ENCODE data around the gene FAM13C. TPM values are rescaled to one million over a fixed set of nuclear protein-coding genes. Genes with fewer than 3 reads are reported as not detected.

Gene FAM13C
- total RNA-seq, 6 experiments from 2014 or later = 0.49 to 7.4 (median 1.5) TPM

DNA sequence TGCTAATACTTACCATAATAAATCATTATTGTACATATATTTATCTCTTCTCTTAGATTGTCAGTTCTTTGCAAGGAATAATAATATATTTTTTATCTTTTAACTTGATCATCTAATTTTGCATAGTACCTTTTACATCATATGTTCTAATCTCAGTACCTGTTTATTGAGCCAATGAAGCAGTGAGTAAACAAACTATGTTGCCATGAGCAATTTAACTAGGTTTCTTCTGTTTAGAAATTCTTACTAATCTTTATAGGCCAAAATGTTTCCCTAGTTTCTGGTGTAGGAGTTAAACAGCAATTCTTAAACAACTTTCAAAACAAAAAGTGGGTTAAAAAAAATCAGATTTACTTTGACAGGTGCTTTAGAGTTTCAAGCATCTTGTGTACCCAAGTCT is 124.6 kb downstream of the FAM13C start:
- intact Hi-C loops (cut with DNase I) = no loop called here
- ATAC-seq (no peak), DNase-seq (no peak)
- no peak for TF ChIP-seq CTCF (IDR thresholded peaks at IDR 0.05)
- no peak for TF ChIP-seq POLR2A (IDR thresholded peaks at IDR 0.05)
- Histone ChIP-seq H3K4me3 (no peak overlapping the region), H3K36me3 (no peaks in the 10 kb centered on the region), H3K4me1 (no peaks in the 10 kb centered on the region), H3K27me3 (no peaks in the 10 kb centered on the region), H3K27ac (no peak overlapping the region), H3K9me3 (no peaks in the 10 kb centered on the region)

DNA sequence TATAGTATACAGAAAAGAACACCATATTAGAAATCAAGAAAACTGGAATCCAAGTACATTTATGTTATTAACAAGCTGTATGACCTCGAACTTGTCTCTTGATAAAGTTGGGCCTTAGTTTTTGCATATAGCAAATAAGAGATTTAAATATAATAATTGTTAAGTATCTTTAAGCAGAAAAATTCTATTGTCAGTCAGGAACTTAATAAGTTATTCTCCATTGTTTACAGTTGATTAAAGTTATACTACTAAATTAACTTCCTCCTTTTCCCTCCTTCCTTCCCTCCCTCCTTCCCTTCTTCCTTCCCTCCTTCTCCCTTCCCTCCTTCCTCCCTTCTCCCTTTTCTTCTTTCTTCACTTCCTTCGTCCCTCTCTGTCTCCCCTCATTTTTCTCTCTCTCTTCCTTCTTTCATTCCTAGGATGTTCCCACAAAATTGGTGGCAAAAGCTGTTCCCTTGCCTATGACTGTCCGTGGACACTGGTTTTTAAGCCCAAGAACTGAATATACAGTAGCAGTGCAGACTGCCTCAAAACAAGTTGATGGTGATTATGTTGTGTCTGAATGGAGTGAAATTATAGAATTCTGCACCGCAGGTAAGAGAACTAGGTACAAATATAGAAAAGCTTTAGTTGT is 126.2 kb downstream of the FAM13C start:
- Histone ChIP-seq H3K4me3 (no peak overlapping the region), H3K27me3 (no peaks in the 10 kb centered on the region), H3K36me3 (no peaks in the 10 kb centered on the region), H3K27ac (no peak overlapping the region), H3K9me3 (no peaks in the 10 kb centered on the region), H3K4me1 (no peaks in the 10 kb centered on the region)
- 84% methylated on average over 4 of the region's 4 CpGs for WGBS (ENCODE audit: insufficient coverage, low coverage, low lambda C conversion rate, missing lambda C conversion rate)
- intact Hi-C loops (cut with DNase I) = no loop called here
- DNase-seq (no peak), ATAC-seq (no peak)
- TF ChIP-seq POLR2A (IDR thresholded peaks at IDR 0.05) (no peak), CTCF (IDR thresholded peaks at IDR 0.05) (no peak)

DNA sequence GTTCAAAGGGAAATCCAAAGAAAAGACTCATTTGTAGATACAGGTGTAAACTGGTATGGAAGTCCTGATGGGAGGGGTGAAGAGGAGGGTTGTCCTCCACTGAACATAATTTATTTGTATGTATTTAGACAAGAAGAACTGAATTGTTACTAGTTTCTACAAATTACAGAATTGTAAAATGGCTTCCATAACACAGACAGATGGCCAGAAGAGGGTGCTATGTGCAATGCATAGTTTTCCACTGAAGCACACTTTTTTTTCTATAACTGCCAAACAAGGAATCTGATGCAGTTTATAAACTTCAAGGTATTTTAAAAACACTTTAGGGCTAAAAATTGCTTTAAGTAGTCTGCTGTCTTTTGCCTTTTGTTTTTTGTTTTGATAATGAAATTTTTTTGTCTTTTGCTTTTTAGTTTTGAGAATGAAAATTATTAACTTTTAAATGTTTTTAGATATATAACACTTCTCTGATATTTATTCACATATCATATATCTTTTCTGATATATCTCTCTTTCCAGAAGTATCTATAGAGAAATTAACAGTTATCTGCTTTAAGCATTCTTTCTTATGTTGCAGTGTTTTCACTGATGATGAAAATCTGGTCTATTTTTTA is 127.4 kb downstream of the FAM13C start:
- DNase-seq = no peak
- ATAC-seq = peak; percentile 50 to 60 (median 56)

GRCh38 chr10:59234194-59234593 is 128.2 kb downstream of the FAM13C start:
- H3K4me1 ChIP-seq = no peaks in the 10 kb centered on the region
- no peak overlapping the region for H3K27ac ChIP-seq
- TF ChIP-seq CTCF (IDR thresholded peaks at IDR 0.05) (no peak), POLR2A (IDR thresholded peaks at IDR 0.05) (no peak)
- ATAC-seq = no peak
- no peaks in the 10 kb centered on the region for H3K27me3 ChIP-seq
- no peak overlapping the region for H3K4me3 ChIP-seq
- no peaks in the 10 kb centered on the region for H3K36me3 ChIP-seq
- DNase-seq = no peak
- intact Hi-C loops (cut with DNase I) = no loop called here
- no peaks in the 10 kb centered on the region for H3K9me3 ChIP-seq
- WGBS (ENCODE audit: insufficient coverage, low coverage, low lambda C conversion rate, missing lambda C conversion rate) = 62% methylated on average over 3 of the region's 3 CpGs

More for the DNA sequence above, 127.4 kb downstream of the FAM13C start:
- Histone ChIP-seq H3K4me1 (no peaks in the 10 kb centered on the region), H3K9me3 (no peaks in the 10 kb centered on the region), H3K27ac (no peak overlapping the region), H3K36me3 (no peaks in the 10 kb centered on the region), H3K4me3 (no peak overlapping the region), H3K27me3 (no peaks in the 10 kb centered on the region)
- TF ChIP-seq POLR2A (IDR thresholded peaks at IDR 0.05) (no peak), CTCF (IDR thresholded peaks at IDR 0.05) (peak; percentile 42 to 67 (median 61))
- intact Hi-C loops (cut with DNase I) = no loop called here
